HepG2 (cell line): ENCODE data around the gene PLEKHH1. TPM values are rescaled to one million over a fixed set of nuclear protein-coding genes. Genes with fewer than 3 reads are reported as not detected.

Experiments
- ATAC-seq: fragments of 200-7000 bp; cut with Tn5 transposase; 3 replicates; pipeline ENCODE4 v1.9.1; 2020; ENCODE audit warnings: mild to moderate bottlenecking, moderate library complexity
- BruUV-seq: library from RNA; stranded (reverse); fragments of 400-500 nt; replicated peaks from 2 replicates; lab custom pipeline; 2021; lab: Mats Ljungman, UMichigan
- CTCF ChIA-PET: fragments of 300-600 bp; formaldehyde crosslinking; extraction: SDS; loops from one replicate; lab custom pipeline; 2021; ENCODE audit warnings: low total read pairs, inconsistent platforms, low intra/inter-chr PET ratio; lab: Yijun Ruan, JAX
- POLR2A ChIA-PET: fragments of 350-600 bp; sonication (Branson Sonifier 250); formaldehyde crosslinking; loops from one replicate; lab custom pipeline; 2020; ENCODE audit warnings: antibody characterized with exemption, inconsistent platforms; lab: Yijun Ruan, JAX
- DNase-seq: peaks from one replicate; pipeline ENCODE4 v3.0.0-alpha.2; 2015; ENCODE audit warnings: low spot score
- FAIRE-seq: peaks from 3 replicates; lab custom pipeline; 2011; peaks lifted over from hg19 to GRCh38; lab: Jason Lieb, UNC
- H2AFZ ChIP-seq: one replicate; pipeline ENCODE4 v1.6.1; 2011; ENCODE audit warnings: low read length, inconsistent platforms
- H3K27ac ChIP-seq: fragments of 300-600 bp; 3 replicates; pipeline ENCODE4 v1.8.0; 2011; ENCODE audit warnings: mixed run types, mild to moderate bottlenecking, mixed read lengths, low read length, inconsistent platforms; ENCODE audit not compliant: insufficient read depth; ENCODE audit errors: extremely low read length
- H3K27me3 ChIP-seq, 2 experiments: fragments of 200-600 bp in 1 of 2; 2 replicates in 1 of 2; 3 replicates in 1 of 2; pipeline versions ENCODE4 v1.6.0 to v1.8.0; 2011; ENCODE audit warnings: low read length in 2 of 2, mild to moderate bottlenecking in 2 of 2, moderate library complexity in 2 of 2, inconsistent platforms in 1 of 2; ENCODE audit not compliant: insufficient read depth in 2 of 2, control insufficient read depth in 1 of 2
- H3K36me3 ChIP-seq, 2 experiments: fragments of 200-600 bp in 1 of 2; replicated peaks in 1 of 2; 2 replicates in 1 of 2; 3 replicates in 1 of 2; pipeline versions ENCODE4 v1.5.1 to v1.8.0; 2011; ENCODE audit warnings: low read length in 2 of 2, inconsistent platforms in 1 of 2; ENCODE audit not compliant: insufficient read depth in 2 of 2, control insufficient read depth in 1 of 2
- H3K4me1 ChIP-seq: 2 replicates; pipeline ENCODE4 v1.5.1; 2012; ENCODE audit warnings: low read length, inconsistent platforms; ENCODE audit not compliant: insufficient read depth
- H3K4me2 ChIP-seq: 2 replicates; pipeline ENCODE4 v1.6.0; 2011; ENCODE audit warnings: low read depth, low read length, inconsistent platforms
- H3K4me3 ChIP-seq, 3 experiments: fragments of 200-600 bp in 1 of 3; sonication (generic), shearing (Covaris generic) in 1 of 3; replicated peaks in 1 of 3; 2 replicates each; pipeline ENCODE4 v1.5.1; 2011 to 2016; ENCODE audit warnings: low read length in 3 of 3, inconsistent platforms in 2 of 3, low read depth in 2 of 3, mild to moderate bottlenecking in 2 of 3, control low read depth in 1 of 3, mixed read lengths in 1 of 3; ENCODE audit not compliant: insufficient read depth in 1 of 3
- H3K79me2 ChIP-seq: one replicate; pipeline ENCODE4 v1.6.1; 2011; ENCODE audit warnings: low read length, inconsistent platforms; ENCODE audit not compliant: insufficient read depth
- H3K9ac ChIP-seq: 2 replicates; pipeline ENCODE4 v1.6.0; 2011; ENCODE audit warnings: mild to moderate bottlenecking, low read depth, low read length, inconsistent platforms; ENCODE audit not compliant: insufficient read depth
- H3K9me3 ChIP-seq: 2 replicates; pipeline ENCODE4 v1.5.1; 2012; ENCODE audit warnings: mild to moderate bottlenecking, low read length
- H4K20me1 ChIP-seq: 2 replicates; pipeline ENCODE4 v1.6.0; 2011; ENCODE audit warnings: inconsistent platforms, mild to moderate bottlenecking, low read length, moderate library complexity; ENCODE audit not compliant: insufficient read depth
- ARNT ChIP-seq: fragments of 450-650 bp; IDR thresholded peaks from 2 replicates; pipeline ENCODE4 v1.6.1; 2017
- BCL3 ChIP-seq: sonication (generic); formaldehyde crosslinking; IDR thresholded peaks from 2 replicates; pipeline ENCODE4 v1.5.1; 2020; ENCODE audit warnings: mild to moderate bottlenecking, missing genetic modification reagents, moderate library complexity
- KMT2A ChIP-seq: sonication (generic); formaldehyde crosslinking; IDR thresholded peaks from 2 replicates; pipeline ENCODE4 v1.4.0; 2020; ENCODE audit warnings: missing genetic modification reagents
- MTA1 ChIP-seq: sonication (generic); formaldehyde crosslinking; IDR thresholded peaks from 2 replicates; pipeline ENCODE4 v1.4.0; 2020; ENCODE audit warnings: missing genetic modification reagents, mild to moderate bottlenecking, borderline replicate concordance
- MTF1 ChIP-seq: sonication (generic); formaldehyde crosslinking; IDR thresholded peaks from 2 replicates; pipeline ENCODE4 v1.5.0; 2020; ENCODE audit warnings: missing genetic modification reagents
- NR2C2 ChIP-seq: sonication (generic); formaldehyde crosslinking; IDR thresholded peaks from 2 replicates; pipeline ENCODE4 v1.4.0; 2020; ENCODE audit warnings: missing genetic modification reagents, mild to moderate bottlenecking, moderate library complexity, borderline replicate concordance
- SPEN ChIP-seq: sonication (generic); formaldehyde crosslinking; IDR thresholded peaks from 2 replicates; pipeline ENCODE4 v1.5.1; 2020; ENCODE audit warnings: low read depth, mild to moderate bottlenecking, missing genetic modification reagents
- ZNF256 ChIP-seq: sonication (generic); formaldehyde crosslinking; conservative IDR thresholded peaks from 2 replicates; pipeline ENCODE4 v1.4.0; 2020; ENCODE audit warnings: missing genetic modification reagents
- ZNF317 ChIP-seq: sonication (generic); formaldehyde crosslinking; IDR thresholded peaks from 2 replicates; pipeline ENCODE4 v1.5.0; 2020; ENCODE audit warnings: mild to moderate bottlenecking, missing genetic modification reagents
- ZNF574 ChIP-seq: sonication (generic); formaldehyde crosslinking; IDR thresholded peaks from 2 replicates; pipeline ENCODE4 v1.4.0; 2020; ENCODE audit warnings: missing genetic modification reagents
- ZNF7 ChIP-seq: IDR thresholded peaks from 2 replicates; pipeline ENCODE4 v1.6.1; 2016; ENCODE audit warnings: missing biosample characterization, missing genetic modification reagents
- WGBS: methylation state at CpG from one replicate; pipeline ENCODE4 v1.1.6; 2017; ENCODE audit warnings: low lambda C conversion rate; 5-methylcytosine and 5-hydroxymethylcytosine counted together
- in situ Hi-C: cut with HindIII; loops from 2 replicates; pipeline ENCODE4 v1.10.0; 2017; ENCODE audit warnings: low pct_unique_long_range_greater_than_20kb; ENCODE audit not compliant: extremely low pct_ligation_motif_present
- intact Hi-C: fragments of 100-400 bp; cut with micrococcal nuclease; formaldehyde crosslinking; loops from one replicate; pipeline ENCODE4 v1.10.0; 2022; ENCODE audit not compliant: unreplicated experiment
- polyA plus RNA-seq, 8 experiments: library from polyadenylated mRNA; depleted of rRNA in 3 of 8; stranded (reverse) in 7 of 8; unstranded in 1 of 8; fragments of >200 nt; fragmentation: Illumina TruSeq in 4 of 8; extraction: Trizol in 4 of 8; gene quantifications; 2 replicates each; pipeline versions ENCODE4 v1.2.1 to v1.2.3, GENCODE V29; 2011 to 2016; ENCODE audit warnings: low read depth in 4 of 8, missing spikeins in 1 of 8, mixed read lengths in 1 of 8; ENCODE audit not compliant: insufficient read depth in 1 of 8
- total RNA-seq, 5 experiments: library from RNA; depleted of rRNA; stranded (reverse); fragments of >200 nt; fragmentation: Illumina TruSeq; extraction: Trizol; gene quantifications; 2 replicates each; pipeline ENCODE4 v1.2.3, GENCODE V29; 2016; ENCODE audit warnings: low read depth in 1 of 5
- TF ChIP-seq, protein P1 (sequence below): sonication (generic); formaldehyde crosslinking; IDR thresholded peaks from 2 replicates; pipeline ENCODE4 v1.5.0; 2020; ENCODE audit warnings: missing genetic modification reagents
- TF ChIP-seq, protein P2 (sequence below): sonication (generic); formaldehyde crosslinking; IDR thresholded peaks from 2 replicates; pipeline ENCODE4 v1.5.0; 2020; ENCODE audit warnings: missing genetic modification reagents

Gene PLEKHH1
- total and polyA plus RNA-seq, 2 of the 13 experiments (the other 11 are each of a cell fraction or from before 2014, with no cell fraction given), result 8.6 to 15.8 TPM

GRCh38 chr14:67487937-67488893 lies 44.9 kb upstream of the PLEKHH1 start, which contains the start of gene TMEM229B (continued):
- TF ChIP-seq ZNF574 (no peak), KMT2A (0 out of 2 replicates have a peak, but pooled peaks have one; percentile 28), NR2C2 (CRISPR knock-in tag) (no peak), SPEN (CRISPR knock-in tag) (no peak)

DNA sequence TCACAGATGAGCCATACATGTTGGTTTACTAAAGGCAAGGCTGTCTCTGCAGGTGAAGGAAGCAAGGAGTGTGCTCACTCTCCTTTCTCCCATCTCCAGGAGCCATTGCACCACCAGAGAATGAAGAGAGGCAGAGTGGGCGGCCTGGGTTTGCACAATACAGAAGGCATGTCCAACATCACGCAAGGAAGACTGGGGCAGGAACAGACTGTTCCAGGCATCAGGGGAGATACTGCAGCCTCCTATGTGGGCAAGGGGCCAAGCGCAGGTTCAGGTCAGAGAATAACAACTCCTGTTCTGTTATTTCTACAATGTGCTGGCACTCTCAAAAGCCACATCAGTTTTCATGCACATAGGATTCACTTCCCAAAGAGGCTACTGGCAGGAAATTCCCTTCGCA lies 42.9 kb upstream of the PLEKHH1 start:
- no TSS peak for BruUV-seq

More for the DNA sequence above, 42.9 kb upstream of the PLEKHH1 start:
- no peak overlapping the region for H3K9ac ChIP-seq
- DNase-seq (no peak), FAIRE-seq (no peak), ATAC-seq (no peak)
- CTCF ChIA-PET, result no interaction called here
- H3K4me2 ChIP-seq, result no peak overlapping the region
- in situ Hi-C loops, result no loop called here
- no peak overlapping the region for H3K27ac ChIP-seq
- TF ChIP-seq, protein P1, sequence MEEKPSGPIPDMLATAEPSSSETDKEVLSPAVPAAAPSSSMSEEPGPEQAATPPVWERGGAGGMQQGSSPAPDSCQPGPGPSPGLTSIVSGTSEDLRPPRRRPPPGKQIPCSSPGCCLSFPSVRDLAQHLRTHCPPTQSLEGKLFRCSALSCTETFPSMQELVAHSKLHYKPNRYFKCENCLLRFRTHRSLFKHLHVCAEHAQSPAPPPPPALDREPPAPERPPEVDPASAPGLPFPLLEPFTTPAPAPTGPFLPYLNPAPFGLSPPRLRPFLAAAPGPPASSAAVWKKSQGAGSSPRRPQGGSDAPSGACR (CRISPR knock-in tag), result no peak
- TF ChIP-seq, protein P2, sequence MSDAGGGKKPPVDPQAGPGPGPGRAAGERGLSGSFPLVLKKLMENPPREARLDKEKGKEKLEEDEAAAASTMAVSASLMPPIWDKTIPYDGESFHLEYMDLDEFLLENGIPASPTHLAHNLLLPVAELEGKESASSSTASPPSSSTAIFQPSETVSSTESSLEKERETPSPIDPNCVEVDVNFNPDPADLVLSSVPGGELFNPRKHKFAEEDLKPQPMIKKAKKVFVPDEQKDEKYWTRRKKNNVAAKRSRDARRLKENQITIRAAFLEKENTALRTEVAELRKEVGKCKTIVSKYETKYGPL (CRISPR knock-in tag), result no peak
- TF ChIP-seq ZNF256 (CRISPR knock-in tag), result no peak
- 0 out of 2 replicates have a peak, but pooled peaks have one; percentile 23 for TF ChIP-seq ZNF317 (CRISPR knock-in tag)
- no peak for TF ChIP-seq ZNF7 (CRISPR knock-in tag)
- TF ChIP-seq BCL3 (CRISPR knock-in tag), result no peak
- TF ChIP-seq MTF1 (CRISPR knock-in tag), result no peak
- TF ChIP-seq ARNT, result no peak
- TF ChIP-seq MTA1 (CRISPR knock-in tag), result no peak
- TF ChIP-seq, all 625 proteins: peak for 1
- 74% methylated on average over 4 of the region's 4 CpGs for WGBS
- H3K9me3 ChIP-seq, result peaks cover 11% of the 10 kb centered on the region
- H3K79me2 ChIP-seq, result no peaks in the 10 kb centered on the region
- no peak overlapping the region for H3K4me3 ChIP-seq
- H3K36me3 ChIP-seq, result no peaks in the 10 kb centered on the region
- H3K27me3 ChIP-seq, result peaks cover 0 to 12% of the 10 kb centered on the region in 2 experiments; a peak in 2 of 5 replicates
- H2AFZ ChIP-seq, result no peak overlapping the region
- H4K20me1 ChIP-seq, result no peaks in the 10 kb centered on the region
- peaks cover 8% of the 10 kb centered on the region for H3K4me1 ChIP-seq
- intact Hi-C loops, result no loop called here
- POLR2A ChIA-PET, result no interaction called here
